HEK293 (cell line): ENCODE results near the gene C1QTNF4.

Experiments
- ZNF214 ChIP-seq: fragments of 450-650 bp; formaldehyde crosslinking; IDR thresholded peaks from 2 replicates; pipeline ENCODE4 v1.5.1; 2017; ENCODE audit warnings: missing biosample characterization, mild to moderate bottlenecking, missing genetic modification characterization, borderline replicate concordance
- TF ChIP-seq, protein P1 (sequence below): fragments of 450-650 bp; formaldehyde crosslinking; IDR thresholded peaks from 2 replicates; pipeline ENCODE4 v1.5.1; 2016; ENCODE audit warnings: missing biosample characterization, missing genetic modification characterization

DNA sequence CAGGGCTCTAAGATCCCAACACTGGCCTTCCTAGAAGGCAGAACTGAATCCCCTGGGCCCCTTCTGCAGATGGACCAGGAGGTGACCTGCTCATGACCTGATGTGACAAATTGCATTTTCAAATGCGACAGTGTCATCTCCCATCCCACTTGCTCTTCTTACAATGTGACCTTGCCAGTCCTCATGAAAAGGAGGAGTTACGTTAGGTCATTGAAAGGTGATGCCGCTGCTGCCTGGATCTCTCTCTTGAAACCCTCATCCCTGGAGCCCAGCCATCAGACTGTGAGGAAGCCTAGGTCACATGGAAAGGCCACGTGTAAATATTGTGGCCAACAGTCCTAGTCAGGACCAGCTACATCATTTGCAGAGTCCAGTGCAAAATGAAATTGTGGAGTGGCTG is 5.7 kb upstream of the C1QTNF4 start:
- TF ChIP-seq, protein P1, sequence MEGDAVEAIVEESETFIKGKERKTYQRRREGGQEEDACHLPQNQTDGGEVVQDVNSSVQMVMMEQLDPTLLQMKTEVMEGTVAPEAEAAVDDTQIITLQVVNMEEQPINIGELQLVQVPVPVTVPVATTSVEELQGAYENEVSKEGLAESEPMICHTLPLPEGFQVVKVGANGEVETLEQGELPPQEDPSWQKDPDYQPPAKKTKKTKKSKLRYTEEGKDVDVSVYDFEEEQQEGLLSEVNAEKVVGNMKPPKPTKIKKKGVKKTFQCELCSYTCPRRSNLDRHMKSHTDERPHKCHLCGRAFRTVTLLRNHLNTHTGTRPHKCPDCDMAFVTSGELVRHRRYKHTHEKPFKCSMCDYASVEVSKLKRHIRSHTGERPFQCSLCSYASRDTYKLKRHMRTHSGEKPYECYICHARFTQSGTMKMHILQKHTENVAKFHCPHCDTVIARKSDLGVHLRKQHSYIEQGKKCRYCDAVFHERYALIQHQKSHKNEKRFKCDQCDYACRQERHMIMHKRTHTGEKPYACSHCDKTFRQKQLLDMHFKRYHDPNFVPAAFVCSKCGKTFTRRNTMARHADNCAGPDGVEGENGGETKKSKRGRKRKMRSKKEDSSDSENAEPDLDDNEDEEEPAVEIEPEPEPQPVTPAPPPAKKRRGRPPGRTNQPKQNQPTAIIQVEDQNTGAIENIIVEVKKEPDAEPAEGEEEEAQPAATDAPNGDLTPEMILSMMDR (tag by site-specific recombination) = no peak
- no peak for TF ChIP-seq ZNF214
